GM15510 (cell line): ENCODE measurements around the gene TAS1R1.

Source experiments
- POLR2A ChIP-seq: IDR thresholded peaks from 3 replicates; pipeline ENCODE4 v1.6.1; 2011; ENCODE audit warnings: borderline replicate concordance; ENCODE audit not compliant: insufficient read length; ENCODE audit errors: extremely low read depth

The TAS1R1 gene

DNA sequence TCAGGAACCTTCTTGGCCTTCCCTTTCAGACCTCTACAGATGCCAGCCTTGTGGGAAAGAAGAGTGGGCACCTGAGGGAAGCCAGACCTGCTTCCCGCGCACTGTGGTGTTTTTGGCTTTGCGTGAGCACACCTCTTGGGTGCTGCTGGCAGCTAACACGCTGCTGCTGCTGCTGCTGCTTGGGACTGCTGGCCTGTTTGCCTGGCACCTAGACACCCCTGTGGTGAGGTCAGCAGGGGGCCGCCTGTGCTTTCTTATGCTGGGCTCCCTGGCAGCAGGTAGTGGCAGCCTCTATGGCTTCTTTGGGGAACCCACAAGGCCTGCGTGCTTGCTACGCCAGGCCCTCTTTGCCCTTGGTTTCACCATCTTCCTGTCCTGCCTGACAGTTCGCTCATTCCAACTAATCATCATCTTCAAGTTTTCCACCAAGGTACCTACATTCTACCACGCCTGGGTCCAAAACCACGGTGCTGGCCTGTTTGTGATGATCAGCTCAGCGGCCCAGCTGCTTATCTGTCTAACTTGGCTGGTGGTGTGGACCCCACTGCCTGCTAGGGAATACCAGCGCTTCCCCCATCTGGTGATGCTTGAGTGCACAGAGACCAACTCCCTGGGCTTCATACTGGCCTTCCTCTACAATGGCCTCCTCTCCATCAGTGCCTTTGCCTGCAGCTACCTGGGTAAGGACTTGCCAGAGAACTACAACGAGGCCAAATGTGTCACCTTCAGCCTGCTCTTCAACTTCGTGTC is 23.7 kb downstream of the TAS1R1 start:
- TF ChIP-seq POLR2A: no peak

DNA sequence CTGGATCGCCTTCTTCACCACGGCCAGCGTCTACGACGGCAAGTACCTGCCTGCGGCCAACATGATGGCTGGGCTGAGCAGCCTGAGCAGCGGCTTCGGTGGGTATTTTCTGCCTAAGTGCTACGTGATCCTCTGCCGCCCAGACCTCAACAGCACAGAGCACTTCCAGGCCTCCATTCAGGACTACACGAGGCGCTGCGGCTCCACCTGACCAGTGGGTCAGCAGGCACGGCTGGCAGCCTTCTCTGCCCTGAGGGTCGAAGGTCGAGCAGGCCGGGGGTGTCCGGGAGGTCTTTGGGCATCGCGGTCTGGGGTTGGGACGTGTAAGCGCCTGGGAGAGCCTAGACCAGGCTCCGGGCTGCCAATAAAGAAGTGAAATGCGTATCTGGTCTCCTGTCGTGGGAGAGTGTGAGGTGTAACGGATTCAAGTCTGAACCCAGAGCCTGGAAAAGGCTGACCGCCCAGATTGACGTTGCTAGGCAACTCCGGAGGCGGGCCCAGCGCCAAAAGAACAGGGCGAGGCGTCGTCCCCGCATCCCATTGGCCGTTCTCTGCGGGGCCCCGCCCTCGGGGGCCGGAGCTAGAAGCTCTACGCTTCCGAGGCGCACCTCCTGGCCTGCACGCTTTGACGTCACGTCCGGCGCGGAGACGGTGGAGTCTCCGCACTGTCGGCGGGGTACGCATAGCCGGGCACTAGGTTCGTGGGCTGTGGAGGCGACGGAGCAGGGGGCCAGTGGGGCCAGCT is 24.4 kb downstream of the TAS1R1 start, which contains the start of gene ZBTB48:
ZBTB48 (plus strand) TSS at position 621 of the 745 bp plus-strand sequence. CDS start 616 bp downstream, outside the sequence.
- peak; percentile 99 for TF ChIP-seq POLR2A

DNA sequence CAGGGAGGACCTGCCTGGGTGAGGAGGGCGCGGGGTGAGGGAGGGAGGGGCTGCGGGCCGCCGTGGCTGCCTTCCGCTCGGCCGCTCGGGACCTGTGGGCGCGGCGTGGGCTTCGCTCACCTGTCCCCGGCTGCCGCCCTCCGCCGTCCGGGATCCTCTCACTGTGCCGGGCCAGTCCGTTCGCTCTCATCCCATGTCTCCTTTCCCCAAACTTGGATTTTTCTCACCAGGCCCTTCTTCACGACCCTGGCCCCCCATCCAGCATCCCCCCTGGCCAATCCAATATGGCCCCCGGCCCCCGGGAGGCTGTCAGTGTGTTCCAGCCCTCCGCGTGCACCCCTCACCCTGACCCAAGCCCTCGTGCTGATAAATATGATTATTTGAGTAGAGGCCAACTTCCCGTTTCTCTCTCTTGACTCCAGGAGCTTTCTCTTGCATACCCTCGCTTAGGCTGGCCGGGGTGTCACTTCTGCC is 25.0 kb downstream of the TAS1R1 start:
- TF ChIP-seq POLR2A: no peak

DNA sequence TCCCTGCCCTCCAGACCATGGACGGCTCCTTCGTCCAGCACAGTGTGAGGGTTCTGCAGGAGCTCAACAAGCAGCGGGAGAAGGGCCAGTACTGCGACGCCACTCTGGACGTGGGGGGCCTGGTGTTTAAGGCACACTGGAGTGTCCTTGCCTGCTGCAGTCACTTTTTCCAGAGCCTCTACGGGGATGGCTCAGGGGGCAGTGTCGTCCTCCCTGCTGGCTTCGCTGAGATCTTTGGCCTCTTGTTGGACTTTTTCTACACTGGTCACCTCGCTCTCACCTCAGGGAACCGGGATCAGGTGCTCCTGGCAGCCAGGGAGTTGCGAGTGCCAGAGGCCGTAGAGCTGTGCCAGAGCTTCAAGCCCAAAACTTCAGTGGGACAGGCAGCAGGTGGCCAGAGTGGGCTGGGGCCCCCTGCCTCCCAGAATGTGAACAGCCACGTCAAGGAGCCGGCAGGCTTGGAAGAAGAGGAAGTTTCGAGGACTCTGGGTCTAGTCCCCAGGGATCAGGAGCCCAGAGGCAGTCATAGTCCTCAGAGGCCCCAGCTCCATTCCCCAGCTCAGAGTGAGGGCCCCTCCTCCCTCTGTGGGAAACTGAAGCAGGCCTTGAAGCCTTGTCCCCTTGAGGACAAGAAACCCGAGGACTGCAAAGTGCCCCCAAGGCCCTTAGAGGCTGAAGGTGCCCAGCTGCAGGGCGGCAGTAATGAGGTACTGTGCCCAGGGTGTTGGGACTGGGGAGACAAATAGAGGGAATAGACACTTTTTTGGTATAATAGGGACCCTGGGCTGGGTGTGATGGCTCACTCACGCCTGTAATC is 25.7 kb downstream of the TAS1R1 start:
- TF ChIP-seq POLR2A: no peak

DNA sequence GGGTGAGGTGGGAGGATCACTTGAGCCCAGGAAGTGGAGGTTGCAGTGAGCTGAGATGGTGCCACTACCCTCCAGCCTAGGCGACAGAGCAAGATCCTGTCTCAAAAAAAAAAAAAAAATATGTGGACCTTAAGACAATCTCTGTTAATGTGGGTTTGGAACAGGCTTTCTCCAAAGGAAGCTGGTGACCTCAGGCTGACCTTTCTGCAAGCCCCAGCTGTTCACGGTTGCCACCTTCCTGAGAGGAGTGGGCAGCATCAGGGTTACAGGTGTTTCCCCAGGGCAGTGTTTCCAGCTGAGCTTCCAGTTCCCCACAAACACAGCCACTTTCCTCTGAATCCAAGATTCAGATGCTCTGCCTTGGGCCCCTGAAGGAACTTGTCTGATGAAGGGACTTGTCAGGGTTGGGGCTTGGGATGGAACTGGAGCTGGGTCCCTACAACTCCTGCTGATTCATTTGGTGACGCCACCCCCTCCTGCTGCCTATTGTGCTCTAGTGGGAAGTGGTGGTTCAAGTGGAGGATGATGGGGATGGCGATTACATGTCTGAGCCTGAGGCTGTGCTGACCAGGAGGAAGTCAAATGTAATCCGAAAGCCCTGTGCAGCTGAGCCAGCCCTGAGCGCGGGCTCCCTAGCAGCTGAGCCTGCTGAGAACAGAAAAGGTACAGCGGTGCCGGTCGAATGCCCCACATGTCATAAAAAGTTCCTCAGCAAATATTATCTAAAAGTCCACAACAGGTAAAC is 26.6 kb downstream of the TAS1R1 start:
- TF ChIP-seq POLR2A: no peak

DNA sequence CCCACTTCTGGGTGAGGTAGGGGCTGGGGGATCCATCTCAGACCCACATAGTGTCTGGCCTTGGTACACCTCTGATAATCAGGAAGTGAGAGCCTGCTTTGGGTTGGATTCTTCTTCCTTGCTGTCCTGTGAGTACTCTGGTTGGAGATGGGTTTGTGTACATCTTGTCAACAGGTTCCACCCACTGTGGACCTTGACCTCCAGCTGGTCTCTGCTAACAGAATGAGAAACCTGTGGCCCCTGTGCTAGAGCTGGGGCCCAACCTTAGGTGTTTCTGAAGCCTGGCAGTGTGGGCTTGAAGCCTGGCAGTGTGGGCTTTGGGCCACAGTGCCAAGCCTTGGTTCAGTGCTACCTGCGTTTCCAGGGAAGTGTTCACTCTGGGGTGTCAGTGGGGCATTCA is 27.3 kb downstream of the TAS1R1 start:
- TF ChIP-seq POLR2A: no peak

DNA sequence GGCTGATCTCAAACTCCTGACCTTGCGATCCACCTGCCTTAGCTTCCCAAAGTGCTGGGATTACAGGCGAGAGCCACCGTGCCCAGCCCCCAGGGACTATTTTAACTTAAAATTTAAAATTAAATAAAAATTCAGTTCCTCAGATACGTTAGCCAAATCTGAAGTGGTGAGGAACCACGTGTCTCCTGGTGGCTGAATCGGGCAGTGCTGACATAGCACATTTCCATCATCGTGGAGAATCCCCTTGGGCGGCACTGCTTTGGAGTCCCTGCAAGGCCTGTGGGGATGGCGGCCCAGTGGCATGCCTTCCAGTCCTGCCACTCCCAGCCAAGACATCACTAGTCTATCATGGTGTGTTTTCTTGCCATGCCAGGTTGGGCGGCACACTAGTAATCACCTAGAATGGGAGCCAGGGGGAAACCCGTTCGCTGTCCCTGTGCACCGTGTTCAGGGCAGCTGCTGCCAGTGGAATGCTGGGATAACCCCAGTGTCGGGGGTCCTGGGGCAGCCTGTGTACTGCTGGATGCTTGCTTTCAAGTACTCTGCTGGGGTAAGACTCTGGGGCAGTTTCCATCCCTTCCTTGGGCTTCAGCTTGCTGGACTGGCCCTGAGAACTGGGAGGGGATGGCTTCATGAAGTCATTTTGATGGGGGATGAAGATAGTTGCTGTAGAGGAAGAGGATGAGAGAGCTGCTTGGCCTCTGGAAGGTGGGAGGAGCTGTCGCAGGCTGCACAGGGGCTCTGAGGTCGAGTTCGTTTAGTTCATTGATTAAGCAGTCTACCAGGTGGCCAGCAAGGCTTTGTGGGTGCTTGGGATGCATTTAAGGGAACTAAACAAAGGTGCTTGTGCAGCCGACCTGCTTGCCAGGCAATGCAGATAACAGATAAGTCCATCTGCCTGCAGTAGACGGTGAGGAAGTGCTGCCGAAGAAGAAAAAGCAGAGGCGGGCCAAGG is 29.3 kb downstream of the TAS1R1 start:
- no peak for TF ChIP-seq POLR2A

DNA sequence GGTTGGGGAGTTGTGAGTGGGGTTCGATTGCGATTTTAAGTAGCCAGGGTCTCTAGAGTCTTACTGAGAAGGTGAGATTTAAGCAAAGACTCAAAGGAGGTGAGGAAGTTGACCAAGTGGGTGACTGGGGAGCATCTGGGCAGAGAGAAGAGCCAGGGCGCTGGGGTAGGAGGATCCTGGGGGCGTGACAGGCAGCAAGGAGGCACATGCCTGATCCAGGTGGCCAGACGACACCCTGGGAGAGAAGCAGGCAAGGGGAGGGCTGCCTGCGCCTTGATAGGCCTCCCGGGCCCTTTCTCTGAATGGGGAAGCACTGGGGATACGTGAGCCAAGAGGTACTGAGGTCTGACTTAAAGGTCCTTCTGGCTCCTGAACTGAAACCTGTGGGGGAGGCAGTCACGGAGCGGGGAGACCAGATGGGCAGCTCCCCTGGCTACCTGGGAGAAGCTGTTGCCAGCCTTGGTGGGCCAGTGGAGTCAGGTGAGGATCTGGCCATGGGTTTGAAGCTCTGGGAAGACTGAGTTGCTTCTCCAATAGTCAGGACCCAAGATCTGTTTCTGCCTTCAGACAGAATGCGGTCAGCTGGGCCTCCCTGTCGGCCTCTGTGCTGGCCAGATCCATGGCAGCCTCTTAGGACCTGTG is 30.1 kb downstream of the TAS1R1 start:
- TF ChIP-seq POLR2A: no peak

DNA sequence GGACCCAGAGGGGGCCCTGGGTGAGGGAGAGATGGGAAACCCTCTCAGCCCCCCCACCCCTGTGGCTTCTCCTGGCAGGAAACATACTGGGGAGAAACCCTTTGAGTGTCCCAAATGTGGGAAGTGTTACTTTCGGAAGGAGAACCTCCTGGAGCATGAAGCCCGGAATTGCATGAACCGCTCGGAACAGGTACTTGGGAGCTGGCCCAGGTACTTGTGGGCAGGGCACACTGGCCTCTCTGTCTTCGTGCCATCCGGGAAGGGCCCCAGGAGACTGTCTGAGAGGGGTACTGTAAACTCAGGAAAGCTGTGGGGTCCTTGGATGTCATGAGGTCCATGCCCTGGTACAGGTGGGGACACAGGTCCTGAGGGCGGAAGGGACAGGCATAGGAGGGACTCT is 30.7 kb downstream of the TAS1R1 start:
- no peak for TF ChIP-seq POLR2A

DNA sequence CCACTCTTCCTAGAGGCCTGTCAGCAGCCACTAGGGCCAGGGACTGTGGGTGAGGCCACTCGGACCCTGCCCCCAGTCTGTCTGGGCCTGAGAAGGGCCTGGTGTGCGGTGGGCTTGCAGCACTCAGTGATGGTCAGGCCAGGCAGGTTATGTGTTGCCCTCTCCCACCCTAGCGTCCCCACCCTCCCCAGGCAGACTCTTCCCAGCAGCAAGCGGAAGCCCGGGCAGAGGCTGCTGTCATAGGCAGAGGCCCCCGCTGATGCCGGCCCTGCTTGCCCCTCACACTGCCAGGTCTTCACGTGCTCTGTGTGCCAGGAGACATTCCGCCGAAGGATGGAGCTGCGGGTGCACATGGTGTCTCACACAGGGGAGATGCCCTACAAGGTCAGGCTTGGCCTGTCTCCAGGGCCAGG is 31.3 kb downstream of the TAS1R1 start:
- TF ChIP-seq POLR2A: no peak

DNA sequence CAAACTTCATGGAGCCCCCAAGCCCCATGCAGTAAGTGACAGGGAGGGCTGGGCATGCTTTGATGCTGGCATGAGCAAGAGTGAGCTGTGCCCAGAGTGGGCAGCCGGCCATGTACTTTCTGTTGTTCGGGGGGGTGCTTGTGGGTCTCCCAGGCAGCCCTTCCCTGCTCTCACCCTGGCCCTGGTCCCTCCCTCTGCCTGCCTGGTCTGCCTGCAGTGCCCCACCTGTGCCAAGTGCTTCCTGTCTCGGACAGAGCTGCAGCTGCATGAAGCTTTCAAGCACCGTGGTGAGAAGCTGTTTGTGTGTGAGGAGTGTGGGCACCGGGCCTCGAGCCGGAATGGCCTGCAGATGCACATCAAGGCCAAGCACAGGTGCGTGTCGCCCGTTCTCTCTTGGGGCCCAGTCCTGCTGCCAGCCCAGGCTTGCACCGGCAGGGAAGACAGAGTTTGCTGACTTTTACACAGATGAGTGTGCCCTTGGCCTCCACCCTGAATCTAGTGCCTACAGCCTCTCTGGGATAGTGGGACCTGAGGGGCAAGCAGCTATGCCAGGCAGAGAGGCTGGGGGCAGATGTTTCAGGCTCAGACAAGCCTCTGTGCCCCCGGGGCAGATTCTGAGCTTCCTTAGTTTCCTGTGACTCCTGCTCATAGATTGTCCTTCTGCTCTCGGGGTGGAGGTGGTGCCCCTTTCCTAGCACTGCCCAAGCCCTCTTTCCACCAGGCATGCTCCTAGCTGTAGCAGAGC is 32.3 kb downstream of the TAS1R1 start:
- no peak for TF ChIP-seq POLR2A
